ENCODE data around the gene NLGN1.

The NLGN1 gene

DNA sequence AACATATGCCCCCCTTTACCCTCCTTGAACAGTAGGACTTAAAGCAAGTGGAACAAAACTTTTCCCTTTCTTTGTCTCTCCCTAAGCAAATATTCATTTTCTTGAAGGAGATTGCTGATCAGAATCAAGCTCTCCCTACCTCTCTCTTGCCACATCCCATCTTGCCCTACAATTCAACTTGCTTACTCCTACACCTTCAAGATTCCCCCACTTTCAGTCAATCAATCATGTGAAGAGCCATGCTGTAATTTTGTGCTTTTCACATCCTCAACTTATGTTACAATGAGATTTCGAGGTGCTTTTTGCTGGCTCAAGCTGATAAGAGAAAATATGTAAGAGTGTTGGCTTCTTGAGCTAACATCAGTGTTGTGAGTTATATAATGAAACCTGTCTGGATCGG is 662.9 kb downstream of the NLGN1 start:
- TF ChIP-seq, protein P1, sequence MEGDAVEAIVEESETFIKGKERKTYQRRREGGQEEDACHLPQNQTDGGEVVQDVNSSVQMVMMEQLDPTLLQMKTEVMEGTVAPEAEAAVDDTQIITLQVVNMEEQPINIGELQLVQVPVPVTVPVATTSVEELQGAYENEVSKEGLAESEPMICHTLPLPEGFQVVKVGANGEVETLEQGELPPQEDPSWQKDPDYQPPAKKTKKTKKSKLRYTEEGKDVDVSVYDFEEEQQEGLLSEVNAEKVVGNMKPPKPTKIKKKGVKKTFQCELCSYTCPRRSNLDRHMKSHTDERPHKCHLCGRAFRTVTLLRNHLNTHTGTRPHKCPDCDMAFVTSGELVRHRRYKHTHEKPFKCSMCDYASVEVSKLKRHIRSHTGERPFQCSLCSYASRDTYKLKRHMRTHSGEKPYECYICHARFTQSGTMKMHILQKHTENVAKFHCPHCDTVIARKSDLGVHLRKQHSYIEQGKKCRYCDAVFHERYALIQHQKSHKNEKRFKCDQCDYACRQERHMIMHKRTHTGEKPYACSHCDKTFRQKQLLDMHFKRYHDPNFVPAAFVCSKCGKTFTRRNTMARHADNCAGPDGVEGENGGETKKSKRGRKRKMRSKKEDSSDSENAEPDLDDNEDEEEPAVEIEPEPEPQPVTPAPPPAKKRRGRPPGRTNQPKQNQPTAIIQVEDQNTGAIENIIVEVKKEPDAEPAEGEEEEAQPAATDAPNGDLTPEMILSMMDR (IDR thresholded peaks at IDR 0.05; ENCODE audit: insufficient read depth, low read depth, low read length, missing control alignments): no peak
- no peak for DNase-seq (ENCODE audit: low read depth)
- no peak overlapping the region for H3K4me3 ChIP-seq (ENCODE audit: low read depth, low read length)

DNA sequence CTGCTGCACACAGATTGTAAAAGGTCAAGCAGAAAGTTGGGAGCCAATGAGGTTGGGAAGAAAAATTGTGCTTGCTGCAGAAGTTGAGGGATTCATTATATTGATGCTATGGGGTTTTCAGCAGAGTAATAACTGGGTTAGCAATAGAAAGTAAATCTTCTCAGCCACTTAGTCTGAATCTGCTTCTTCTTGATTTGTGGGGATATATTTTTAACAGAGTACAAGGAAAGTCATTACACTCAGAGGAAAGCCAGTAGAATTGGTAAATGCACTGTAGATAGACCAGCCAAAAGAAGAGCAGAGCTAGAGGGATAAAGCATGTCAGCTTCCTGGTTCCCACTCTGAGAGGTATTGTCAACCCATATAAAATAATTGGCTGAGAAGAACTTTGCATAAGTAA is 663.6 kb downstream of the NLGN1 start:
- no peak for DNase-seq (ENCODE audit: low read depth)
- TF ChIP-seq, protein P1 (IDR thresholded peaks at IDR 0.05; ENCODE audit: insufficient read depth, low read depth, low read length, missing control alignments): no peak
- H3K4me3 ChIP-seq (ENCODE audit: low read depth, low read length): no peak overlapping the region

DNA sequence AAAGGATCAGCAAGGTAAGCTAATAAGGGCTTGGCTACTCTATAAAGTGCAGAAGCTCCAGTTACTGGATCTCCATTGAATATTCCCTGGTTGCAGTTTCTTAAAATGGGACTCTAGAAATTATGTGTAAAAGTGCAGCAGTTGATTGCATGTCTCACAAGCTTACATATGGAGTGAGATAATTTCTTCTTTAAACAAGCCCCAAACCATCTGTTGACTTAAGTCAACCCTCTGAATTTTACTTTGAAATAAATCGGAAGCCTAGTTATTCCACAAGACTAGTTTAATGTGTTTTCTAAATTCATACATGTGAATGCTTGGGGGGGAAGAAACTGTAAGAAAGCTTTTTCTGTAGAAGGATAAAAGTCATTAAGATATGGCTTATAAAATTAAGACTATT is 664.2 kb downstream of the NLGN1 start:
- DNase-seq (ENCODE audit: low read depth): no peak
- TF ChIP-seq, protein P1 (IDR thresholded peaks at IDR 0.05; ENCODE audit: insufficient read depth, low read depth, low read length, missing control alignments): no peak
- H3K4me3 ChIP-seq (ENCODE audit: low read depth, low read length): no peak overlapping the region

DNA sequence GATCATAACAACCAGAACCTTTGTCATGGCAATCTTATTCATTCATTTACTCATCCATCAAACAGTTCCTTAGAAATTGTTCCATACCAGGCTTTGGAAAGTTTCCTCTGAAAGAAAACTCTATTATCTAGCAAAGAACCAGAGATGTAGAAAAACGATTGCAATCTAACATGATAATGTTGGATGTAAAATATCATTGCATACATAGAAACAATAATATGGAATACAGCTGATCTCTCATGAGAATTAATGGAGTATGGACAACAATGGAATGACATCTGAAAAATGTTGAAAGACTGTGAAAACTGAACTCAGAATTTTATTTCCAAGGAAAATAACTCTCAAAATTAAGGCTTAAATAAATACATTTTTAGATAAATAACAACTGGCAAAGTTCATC is 665.4 kb downstream of the NLGN1 start:
- TF ChIP-seq, protein P1 (IDR thresholded peaks at IDR 0.05; ENCODE audit: insufficient read depth, low read depth, low read length, missing control alignments): no peak
- no peak overlapping the region for H3K4me3 ChIP-seq (ENCODE audit: low read depth, low read length)
- no peak for DNase-seq (ENCODE audit: low read depth)

DNA sequence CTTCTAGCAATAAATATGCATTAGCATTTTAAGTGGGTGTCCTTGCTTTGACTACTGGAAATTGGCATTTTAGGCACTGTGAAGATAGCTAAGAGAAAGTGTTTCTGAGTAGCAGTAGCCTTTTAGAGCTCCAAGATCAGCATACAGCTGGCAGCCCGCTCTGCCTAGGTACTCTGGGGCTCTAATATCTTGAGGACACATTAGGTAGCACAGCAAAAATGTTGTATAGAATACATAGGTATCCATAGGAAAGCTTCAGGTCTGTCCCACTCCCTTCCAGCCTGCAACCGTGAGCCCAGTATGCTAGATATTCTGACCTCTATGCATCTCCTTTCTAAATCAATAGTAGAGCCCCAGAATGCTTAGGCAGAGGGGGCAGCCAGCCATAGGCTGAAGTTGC is 670.5 kb downstream of the NLGN1 start:
- DNase-seq (ENCODE audit: low read depth): no peak
- H3K4me3 ChIP-seq (ENCODE audit: low read depth, low read length): no peak overlapping the region
- TF ChIP-seq, protein P1 (IDR thresholded peaks at IDR 0.05; ENCODE audit: insufficient read depth, low read depth, low read length, missing control alignments): no peak

DNA sequence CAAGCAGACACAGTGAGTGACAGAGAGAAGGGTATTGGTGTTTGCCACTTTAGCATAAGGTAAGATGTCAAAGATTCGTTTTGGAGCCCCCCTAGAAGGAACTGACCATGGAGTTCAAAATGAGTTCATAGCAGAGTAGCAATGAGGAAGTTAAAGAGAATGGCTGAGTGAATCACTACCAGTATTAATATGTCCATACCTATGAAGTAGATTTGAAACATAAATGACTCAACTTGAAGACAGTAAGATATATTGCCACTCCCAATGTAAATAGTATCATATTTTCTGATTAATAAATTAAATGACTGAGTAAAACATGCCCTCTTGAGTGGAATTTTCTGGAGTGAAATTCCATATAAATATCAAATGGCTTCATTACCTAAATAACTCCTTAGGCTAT is 675.1 kb downstream of the NLGN1 start:
- no peak for DNase-seq (ENCODE audit: low read depth)
- no peak overlapping the region for H3K4me3 ChIP-seq (ENCODE audit: low read depth, low read length)
- TF ChIP-seq, protein P1 (IDR thresholded peaks at IDR 0.05; ENCODE audit: insufficient read depth, low read depth, low read length, missing control alignments): no peak

DNA sequence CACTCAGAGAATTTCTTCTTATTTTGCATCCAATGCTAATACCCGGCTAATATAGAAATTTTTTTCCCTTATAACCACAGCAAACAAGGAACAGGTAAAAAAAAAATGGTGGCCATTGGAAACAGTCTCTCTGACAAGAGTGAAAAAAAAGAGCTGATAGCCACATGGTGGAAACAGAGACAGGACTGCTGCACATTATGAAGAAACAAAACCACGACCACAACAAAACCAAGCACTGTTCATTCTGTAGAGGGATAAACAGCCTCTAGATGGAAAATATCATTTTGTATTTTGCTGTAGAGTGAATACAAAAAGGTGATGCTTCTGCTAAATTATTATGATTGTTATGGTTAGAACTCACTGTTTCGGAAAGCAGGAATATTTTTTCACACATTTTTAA is 686.2 kb downstream of the NLGN1 start:
- TF ChIP-seq, protein P1 (IDR thresholded peaks at IDR 0.05; ENCODE audit: insufficient read depth, low read depth, low read length, missing control alignments): no peak
- no peak overlapping the region for H3K4me3 ChIP-seq (ENCODE audit: low read depth, low read length)
- no peak for DNase-seq (ENCODE audit: low read depth)

Measured in GM12865 (cell line).